ENCODE results near the gene CCT2.
"Not testable (repeated sequence)": the region's sequence is repeated elsewhere in the genome, so short reads cannot be mapped to it uniquely, and the experiment has no call there.

Gene CCT2

GRCh38 chr12:69600804-69601203 lies 15.5 kb downstream of the CCT2 start:
- H3K4me3 ChIP-seq (ENCODE audit: low read depth, low read length): no peak overlapping the region
- H2BK12ac ChIP-seq (ENCODE audit: low read length): no peak overlapping the region

GRCh38 chr12:69601962-69602685 lies 16.9 kb downstream of the CCT2 start:
- no CpG with 5 or more reads among the region's 6 CpGs for WGBS (ENCODE audit: extremely low coverage, insufficient coverage, insufficient read length)
- no peak for DNase-seq
- Histone ChIP-seq H3K27ac (ENCODE audit: low read depth, low read length) (no peak overlapping the region), H2AFZ (ENCODE audit: insufficient read depth, low read length, poor library complexity) (no peak overlapping the region), H3K4me3 (ENCODE audit: low read depth, low read length) (no peak overlapping the region), H3K14ac (ENCODE audit: low read length) (no peak overlapping the region), H3K4me1 (ENCODE audit: control insufficient read depth in 1 of 2, insufficient read depth in 2 of 2, low read length in 2 of 2) (no peaks in the 10 kb centered on the region), H3K18ac (ENCODE audit: low read length) (no peak overlapping the region), H3K36me3 (ENCODE audit: control insufficient read depth in 1 of 2, insufficient read depth in 2 of 2, low read length in 2 of 2) (peaks cover 18 to 34% of the 10 kb centered on the region in 2 experiments), H3K4me2 (ENCODE audit: low read length) (no peak overlapping the region), H3K27me3 (ENCODE audit: insufficient read depth, low read length) (no peaks in the 10 kb centered on the region), H4K8ac (ENCODE audit: low read depth, low read length) (no peak overlapping the region), H2BK5ac (ENCODE audit: low read depth, low read length, poor library complexity) (no peak overlapping the region), H4K91ac (ENCODE audit: low read depth, low read length) (no peak overlapping the region), H3K9me3 (ENCODE audit: insufficient read depth, low read depth, low read length) (no peaks in the 10 kb centered on the region), H3K79me2 (ENCODE audit: control insufficient read depth, insufficient read depth, low read length, poor library complexity) (no peaks in the 10 kb centered on the region), H2BK12ac (ENCODE audit: low read length) (no peak overlapping the region), H2AK5ac (ENCODE audit: low read length) (no peak overlapping the region), H3K9ac (ENCODE audit: low read length) (no peak overlapping the region), H3K4ac (ENCODE audit: low read depth, low read length) (no peak overlapping the region), H3K79me1 (ENCODE audit: low read length) (no peaks in the 10 kb centered on the region), H3K23ac (ENCODE audit: low read length) (no peak overlapping the region), H2BK120ac (ENCODE audit: insufficient read depth, low read length, poor library complexity) (no peak overlapping the region), H4K12ac (ENCODE audit: low read depth, low read length) (no peak overlapping the region)

More at GRCh38 chr12:69600804-69601203, 15.5 kb downstream of the CCT2 start:
- Histone ChIP-seq H4K91ac (ENCODE audit: low read depth, low read length) (no peak overlapping the region), H3K36me3 (ENCODE audit: control insufficient read depth in 1 of 2, insufficient read depth in 2 of 2, low read length in 2 of 2) (peaks cover 19 to 37% of the 10 kb centered on the region in 2 experiments), H3K9me3 (ENCODE audit: insufficient read depth, low read depth, low read length) (no peaks in the 10 kb centered on the region), H4K12ac (ENCODE audit: low read depth, low read length) (no peak overlapping the region), H4K8ac (ENCODE audit: low read depth, low read length) (no peak overlapping the region), H3K79me1 (ENCODE audit: low read length) (no peaks in the 10 kb centered on the region), H3K4me2 (ENCODE audit: low read length) (no peak overlapping the region), H3K79me2 (ENCODE audit: control insufficient read depth, insufficient read depth, low read length, poor library complexity) (no peaks in the 10 kb centered on the region), H3K18ac (ENCODE audit: low read length) (no peak overlapping the region), H3K27ac (ENCODE audit: low read depth, low read length) (no peak overlapping the region), H2AK5ac (ENCODE audit: low read length) (no peak overlapping the region), H3K9ac (ENCODE audit: low read length) (no peak overlapping the region), H3K27me3 (ENCODE audit: insufficient read depth, low read length) (no peaks in the 10 kb centered on the region), H2AFZ (ENCODE audit: insufficient read depth, low read length, poor library complexity) (no peak overlapping the region), H3K4me1 (ENCODE audit: control insufficient read depth in 1 of 2, insufficient read depth in 2 of 2, low read length in 2 of 2) (no peaks in the 10 kb centered on the region), H2BK5ac (ENCODE audit: low read depth, low read length, poor library complexity) (no peak overlapping the region), H2BK120ac (ENCODE audit: insufficient read depth, low read length, poor library complexity) (no peak overlapping the region), H3K14ac (ENCODE audit: low read length) (no peak overlapping the region), H3K23ac (ENCODE audit: low read length) (no peak overlapping the region), H3K4ac (ENCODE audit: low read depth, low read length) (no peak overlapping the region)
- DNase-seq: no peak

- no peak overlapping the region for H3K23ac ChIP-seq (ENCODE audit: low read length)
- no peak overlapping the region for H2BK12ac ChIP-seq (ENCODE audit: low read length)
Observed at GRCh38 chr12:69602954-69603353, 17.7 kb downstream of the CCT2 start.

GRCh38 chr12:69603556-69603955 lies 18.3 kb downstream of the CCT2 start:
- no CpG with 5 or more reads among the region's 6 CpGs for WGBS (ENCODE audit: extremely low coverage, insufficient coverage, insufficient read length)
- not testable (repeated sequence) for DNase-seq; H3K4ac ChIP-seq (ENCODE audit: low read depth, low read length); H3K4me3 ChIP-seq (ENCODE audit: low read depth, low read length); H3K27ac ChIP-seq (ENCODE audit: low read depth, low read length); H3K14ac ChIP-seq (ENCODE audit: low read length); H2AFZ ChIP-seq (ENCODE audit: insufficient read depth, low read length, poor library complexity); H4K12ac ChIP-seq (ENCODE audit: low read depth, low read length); H3K27me3 ChIP-seq (ENCODE audit: insufficient read depth, low read length); H4K91ac ChIP-seq (ENCODE audit: low read depth, low read length); H2AK5ac ChIP-seq (ENCODE audit: low read length); H3K9ac ChIP-seq (ENCODE audit: low read length); H3K23ac ChIP-seq (ENCODE audit: low read length); H3K9me3 ChIP-seq (ENCODE audit: insufficient read depth, low read depth, low read length); H3K18ac ChIP-seq (ENCODE audit: low read length); H4K8ac ChIP-seq (ENCODE audit: low read depth, low read length); H2BK12ac ChIP-seq (ENCODE audit: low read length); H3K4me1 ChIP-seq (ENCODE audit: control insufficient read depth in 1 of 2, insufficient read depth in 2 of 2, low read length in 2 of 2); H2BK5ac ChIP-seq (ENCODE audit: low read depth, low read length, poor library complexity); H3K79me2 ChIP-seq (ENCODE audit: control insufficient read depth, insufficient read depth, low read length, poor library complexity); H3K79me1 ChIP-seq (ENCODE audit: low read length); H2BK120ac ChIP-seq (ENCODE audit: insufficient read depth, low read length, poor library complexity); H3K4me2 ChIP-seq (ENCODE audit: low read length)
- H3K36me3 ChIP-seq (ENCODE audit: control insufficient read depth in 1 of 2, insufficient read depth in 2 of 2, low read length in 2 of 2): peaks cover 16 to 27% of the 10 kb centered on the region in 2 experiments

More at GRCh38 chr12:69602954-69603353, 17.7 kb downstream of the CCT2 start:
- Histone ChIP-seq H4K8ac (ENCODE audit: low read depth, low read length) (no peak overlapping the region), H2AK5ac (ENCODE audit: low read length) (no peak overlapping the region), H3K4me3 (ENCODE audit: low read depth, low read length) (no peak overlapping the region), H3K79me1 (ENCODE audit: low read length) (no peaks in the 10 kb centered on the region), H3K9me3 (ENCODE audit: insufficient read depth, low read depth, low read length) (no peaks in the 10 kb centered on the region), H4K12ac (ENCODE audit: low read depth, low read length) (no peak overlapping the region), H2AFZ (ENCODE audit: insufficient read depth, low read length, poor library complexity) (no peak overlapping the region), H3K27ac (ENCODE audit: low read depth, low read length) (no peak overlapping the region), H2BK5ac (ENCODE audit: low read depth, low read length, poor library complexity) (no peak overlapping the region), H3K4ac (ENCODE audit: low read depth, low read length) (no peak overlapping the region), H3K9ac (ENCODE audit: low read length) (no peak overlapping the region), H3K27me3 (ENCODE audit: insufficient read depth, low read length) (no peaks in the 10 kb centered on the region), H3K18ac (ENCODE audit: low read length) (no peak overlapping the region), H3K36me3 (ENCODE audit: control insufficient read depth in 1 of 2, insufficient read depth in 2 of 2, low read length in 2 of 2) (peaks cover 18 to 30% of the 10 kb centered on the region in 2 experiments), H3K79me2 (ENCODE audit: control insufficient read depth, insufficient read depth, low read length, poor library complexity) (no peaks in the 10 kb centered on the region), H2BK120ac (ENCODE audit: insufficient read depth, low read length, poor library complexity) (no peak overlapping the region), H3K14ac (ENCODE audit: low read length) (no peak overlapping the region), H3K4me1 (ENCODE audit: control insufficient read depth in 1 of 2, insufficient read depth in 2 of 2, low read length in 2 of 2) (no peaks in the 10 kb centered on the region), H4K91ac (ENCODE audit: low read depth, low read length) (no peak overlapping the region), H3K4me2 (ENCODE audit: low read length) (no peak overlapping the region)
- no peak for DNase-seq

Measured in trophoblast cell (in vitro differentiated cells and primary cell).